ENCODE results near the gene IQSEC3. TPM values are rescaled to one million over a fixed set of nuclear protein-coding genes. Genes with fewer than 3 reads are reported as not detected.
"Not testable (repeated sequence)": the region's sequence is repeated elsewhere in the genome, so short reads cannot be mapped to it uniquely, and the experiment has no call there.

IQSEC3 gene
- total RNA-seq, 1 donor from 2014 or later, result 0.86 TPM

DNA sequence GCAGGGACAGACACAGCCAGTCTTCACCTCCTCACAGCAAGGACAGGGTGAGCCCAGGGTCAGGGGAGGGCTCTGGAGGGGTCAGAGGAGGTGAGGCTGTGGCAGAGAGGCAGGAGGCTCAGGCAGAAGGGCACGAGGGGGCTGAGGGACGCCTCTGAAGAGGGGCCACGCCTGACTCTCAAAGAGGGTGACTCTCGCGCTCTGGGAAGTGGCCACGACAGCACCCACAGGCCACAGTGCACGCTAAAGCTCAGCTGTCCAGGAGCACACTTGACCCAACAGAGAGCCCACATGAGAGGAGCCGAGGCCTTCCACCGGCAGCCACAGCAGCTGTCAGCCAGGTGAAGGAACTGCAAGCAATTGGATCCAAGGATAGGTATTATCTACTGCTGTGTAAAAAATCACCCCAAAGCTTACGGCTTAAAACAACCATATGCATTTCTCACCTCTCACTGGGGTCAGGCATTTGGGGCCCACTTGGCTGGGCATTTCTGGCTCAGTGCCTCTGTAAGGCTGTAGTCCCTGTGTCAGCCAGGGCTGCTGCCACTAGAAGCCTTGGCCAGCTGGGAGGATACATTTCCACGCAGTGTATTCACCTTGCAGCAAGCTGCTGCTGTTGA, 119.5 kb downstream of the IQSEC3 start:
- intact Hi-C loops (cut with DNase I), result no loop called here

DNA sequence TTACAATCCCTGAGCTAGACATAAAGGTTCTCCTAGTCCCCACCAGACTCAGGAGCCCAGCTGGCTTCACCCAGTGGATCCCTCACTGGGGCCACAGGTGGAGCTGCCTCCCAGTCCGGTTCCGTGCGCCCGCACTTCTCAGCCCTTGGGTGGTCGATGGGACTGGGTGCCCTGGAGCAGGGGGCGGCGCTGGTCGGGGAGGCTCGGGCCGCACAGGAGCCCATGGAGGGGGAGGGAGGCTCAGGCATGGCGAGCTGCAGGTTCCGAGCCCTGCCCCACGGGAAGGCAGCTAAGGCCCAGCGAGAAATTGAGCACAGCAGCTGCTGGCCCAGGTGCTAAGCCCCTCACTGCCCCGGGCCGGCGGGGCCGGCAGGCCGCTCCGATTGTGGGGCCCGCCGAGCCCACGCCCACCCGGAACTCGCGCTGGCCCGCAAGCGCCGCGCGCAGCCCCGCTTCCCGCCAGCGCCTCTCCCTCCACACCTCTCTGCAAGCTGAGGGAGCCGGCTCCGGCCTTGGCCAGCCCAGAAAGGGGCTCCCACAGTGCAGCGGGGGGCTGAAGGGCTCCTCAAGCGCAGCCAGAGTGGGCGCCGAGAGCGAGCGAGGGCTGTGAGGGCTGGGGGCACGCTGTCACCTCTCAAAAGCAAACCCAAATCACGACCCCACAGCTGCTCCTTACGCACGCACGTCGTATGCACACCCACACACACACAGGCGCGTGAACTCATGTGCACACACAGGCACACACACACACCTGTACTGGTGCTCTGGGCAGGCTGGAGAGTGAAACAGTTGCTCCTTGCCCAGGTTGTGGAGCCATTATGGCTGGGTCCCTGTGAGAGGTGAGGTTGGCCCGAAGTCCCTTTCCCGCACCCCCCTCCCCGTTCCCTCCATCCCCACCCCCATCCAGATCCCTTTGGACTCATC, 121.7 kb downstream of the IQSEC3 start:
- DNase-seq (ENCODE audit: low spot score); intact Hi-C loops (cut with DNase I): not testable (repeated sequence)

More for the DNA sequence above, 119.5 kb downstream of the IQSEC3 start:
- DNase-seq (ENCODE audit: low spot score), result no peak

DNA sequence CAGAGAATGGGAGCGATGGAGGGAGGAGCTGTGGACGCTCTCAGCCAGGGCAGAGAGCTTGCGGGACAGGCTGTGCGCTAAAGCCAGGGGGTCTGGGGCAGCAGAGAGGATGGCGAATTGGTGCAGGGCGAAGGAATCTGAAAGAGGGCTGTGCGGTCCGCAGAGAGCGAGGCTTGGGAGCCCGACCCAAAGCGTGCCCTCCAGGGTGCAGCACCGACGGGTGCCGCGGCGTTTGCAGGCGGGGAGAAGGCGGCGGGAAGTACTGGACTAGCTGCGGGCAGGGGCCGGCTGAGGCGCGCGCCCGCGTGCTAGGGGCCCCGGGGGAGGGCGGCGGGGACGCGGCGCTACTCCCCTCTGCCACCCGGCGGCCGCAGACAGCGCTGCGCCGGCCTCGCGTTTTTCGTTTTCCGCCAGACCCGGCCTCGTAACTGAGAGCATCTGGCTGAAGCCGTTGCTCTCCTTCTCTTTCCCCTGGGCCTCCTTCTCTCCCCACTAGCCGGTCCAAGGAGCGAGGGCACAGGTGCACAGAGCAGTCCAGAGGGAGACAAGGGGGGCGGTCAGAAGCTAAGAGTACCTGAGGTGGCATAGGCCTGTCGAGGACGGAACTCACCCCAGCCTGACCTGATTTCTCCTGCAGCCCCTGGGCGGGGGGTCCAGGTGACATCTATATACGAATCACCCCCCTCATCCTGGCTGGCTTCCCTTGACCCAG, 122.5 kb downstream of the IQSEC3 start:
- intact Hi-C loops (cut with DNase I), result no loop called here
- no peak for DNase-seq (ENCODE audit: low spot score)

DNA sequence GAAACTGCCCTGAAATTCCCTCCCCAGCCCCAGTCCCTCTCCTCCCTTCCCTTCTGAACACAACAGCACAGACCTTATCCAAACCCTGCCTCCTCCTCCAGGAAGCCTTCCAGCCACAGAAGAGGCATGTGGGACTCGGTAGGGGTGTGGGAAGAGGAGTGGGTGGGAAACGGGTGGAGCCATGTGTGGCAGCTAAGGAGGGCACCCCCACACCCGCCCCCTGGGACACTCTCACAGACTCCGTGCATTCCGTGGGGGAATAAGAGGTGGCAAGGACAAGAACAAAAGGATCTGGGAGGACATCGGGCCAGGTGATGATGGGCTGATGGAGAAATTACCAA, 123.0 kb downstream of the IQSEC3 start:
- intact Hi-C loops (cut with DNase I), result no loop called here
- no peak for DNase-seq (ENCODE audit: low spot score)

DNA sequence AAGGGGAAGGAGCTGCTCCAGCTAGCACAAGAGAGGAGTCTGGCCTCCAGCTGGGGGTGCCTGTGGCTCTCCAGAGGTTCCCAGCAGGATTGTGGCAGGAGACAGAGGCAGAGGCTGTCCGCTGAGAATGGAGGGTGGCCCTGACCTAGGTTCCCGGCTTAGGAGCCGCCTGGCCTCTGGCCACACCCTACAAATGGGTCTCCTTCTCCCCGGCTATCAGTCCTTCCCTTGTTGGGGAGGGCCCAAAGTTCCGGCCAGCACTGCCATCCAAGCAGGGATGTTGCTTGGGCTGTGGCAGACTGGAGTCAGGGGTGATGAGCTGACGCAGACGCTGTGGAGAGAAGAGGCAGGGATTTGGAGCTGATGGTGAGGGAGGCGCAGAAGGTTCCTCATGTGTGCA, 124.3 kb downstream of the IQSEC3 start:
- no peak for DNase-seq (ENCODE audit: low spot score)

DNA sequence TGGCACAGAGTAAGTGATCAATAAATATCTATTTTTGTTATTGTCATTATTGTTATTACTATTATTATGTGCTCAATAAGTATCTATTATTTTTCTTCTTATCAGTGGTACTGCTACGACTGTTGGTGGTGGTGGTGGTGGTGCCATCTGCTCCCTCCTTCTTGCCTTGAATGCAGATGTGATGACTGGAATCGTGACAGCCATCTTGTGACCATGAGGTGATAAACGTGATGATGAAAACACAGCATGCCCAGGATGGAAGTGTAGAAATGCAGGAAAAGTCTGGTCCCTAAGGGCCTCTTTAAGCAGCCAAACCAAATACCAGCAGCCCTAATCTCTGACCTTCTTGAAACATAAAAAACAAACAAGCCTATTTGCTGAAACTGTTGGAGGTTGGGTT, 125.0 kb downstream of the IQSEC3 start:
- no peak for DNase-seq (ENCODE audit: low spot score)
- intact Hi-C loops (cut with DNase I), result no loop called here

More for the DNA sequence above, 124.3 kb downstream of the IQSEC3 start:
- intact Hi-C loops (cut with DNase I), result no loop called here

DNA sequence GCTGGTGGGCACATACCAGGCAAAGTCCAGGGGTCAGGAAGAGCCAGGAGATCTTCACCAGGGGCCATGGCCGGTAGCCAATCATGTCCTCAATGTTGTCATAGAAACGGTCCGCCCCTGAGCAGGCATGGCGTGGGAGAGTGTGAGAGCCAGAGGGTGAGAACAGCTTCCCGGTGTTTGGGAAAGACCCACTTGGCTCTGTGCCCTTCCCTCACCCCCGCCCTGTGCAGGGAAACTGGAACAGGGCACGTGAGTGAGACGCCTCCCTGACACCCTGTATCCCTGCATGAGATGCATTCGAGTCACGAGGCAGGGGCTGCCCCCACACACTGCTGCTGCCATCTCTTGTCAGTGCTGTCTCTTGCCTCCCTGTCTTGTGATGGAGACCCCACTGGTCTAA, 126.7 kb downstream of the IQSEC3 start:
- intact Hi-C loops (cut with DNase I), result no loop called here
- DNase-seq (ENCODE audit: low spot score), result no peak

DNA sequence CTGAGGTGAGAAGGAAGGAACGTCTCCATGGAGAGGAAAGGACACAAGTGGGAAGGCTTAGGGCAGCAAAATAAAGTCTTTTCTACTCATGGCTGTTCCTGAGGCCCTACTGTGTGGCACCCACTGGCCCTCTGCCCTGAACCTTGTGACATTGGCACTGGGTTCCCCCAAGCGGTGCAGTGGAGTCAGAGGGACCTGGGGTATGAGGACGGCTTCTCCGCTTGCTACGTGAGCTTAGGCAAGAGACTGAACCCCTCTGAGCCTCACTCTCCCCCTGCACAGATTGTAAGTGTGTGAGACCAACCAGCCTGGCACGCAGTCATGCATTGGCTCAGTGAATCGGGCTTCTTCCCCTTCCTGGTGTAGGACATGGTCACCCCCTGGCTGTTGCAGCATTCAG, 127.7 kb downstream of the IQSEC3 start:
- DNase-seq (ENCODE audit: low spot score), result no peak
- intact Hi-C loops (cut with DNase I), result no loop called here

DNA sequence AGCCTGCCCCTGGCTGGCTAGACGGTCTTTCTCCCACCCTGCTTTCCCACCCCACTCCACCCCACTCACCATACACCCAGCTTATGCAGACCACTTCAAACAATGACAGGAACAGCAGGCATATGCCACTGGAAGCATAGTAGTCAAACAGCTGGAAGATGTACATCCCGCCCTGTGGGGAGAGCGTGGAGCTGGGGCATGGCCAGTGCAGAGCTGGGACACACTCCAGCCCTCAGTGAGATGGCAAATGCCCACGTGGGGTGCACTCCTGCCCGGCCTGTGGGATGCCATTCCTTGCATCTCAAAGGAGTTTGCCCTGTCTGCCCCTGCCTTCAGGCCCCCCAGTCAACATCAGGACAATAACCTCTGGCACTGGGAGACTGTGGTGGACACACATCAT, 128.6 kb downstream of the IQSEC3 start:
- intact Hi-C loops (cut with DNase I), result no loop called here
- DNase-seq (ENCODE audit: low spot score), result no peak

DNA sequence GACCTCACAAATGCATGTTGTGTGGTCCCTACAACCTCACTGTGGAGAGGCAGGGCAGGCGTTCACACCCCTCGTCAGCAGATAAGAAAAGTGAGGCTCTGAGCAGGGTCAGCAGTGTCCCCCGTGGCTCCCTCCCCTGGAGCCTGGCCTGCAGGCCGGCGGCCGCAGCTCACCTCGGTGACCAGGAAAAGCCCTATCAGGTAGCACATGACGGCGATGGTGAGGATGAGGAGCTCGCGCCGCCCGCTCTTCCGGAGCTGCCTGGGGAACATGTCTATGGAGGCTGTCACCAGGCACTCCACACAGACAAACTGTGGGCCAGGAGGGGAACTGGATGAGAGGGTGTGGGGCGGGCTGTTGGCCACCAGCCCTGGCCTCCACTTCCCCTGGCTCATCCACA, 129.4 kb downstream of the IQSEC3 start:
- DNase-seq (ENCODE audit: low spot score), result no peak
- intact Hi-C loops (cut with DNase I), result no loop called here

DNA sequence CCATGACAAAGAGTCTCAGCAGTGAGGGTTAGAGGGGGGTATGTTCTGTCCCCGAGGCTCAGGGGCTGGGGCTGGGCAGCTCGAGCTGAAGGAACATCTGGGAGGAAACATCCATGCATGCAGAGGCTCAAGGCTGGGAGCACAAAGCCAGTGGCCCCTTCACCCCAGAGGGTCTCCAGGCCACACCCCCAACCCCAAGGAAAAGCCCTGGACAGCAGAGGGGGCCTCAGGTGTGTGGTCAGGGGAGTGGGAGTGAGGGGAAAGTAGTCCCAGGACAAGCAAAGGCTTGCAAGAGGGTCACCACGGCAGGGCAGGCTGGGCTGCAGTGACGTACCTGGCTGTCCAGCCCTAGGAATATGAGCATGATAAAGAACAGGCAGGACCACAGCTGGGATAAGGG, 129.9 kb downstream of the IQSEC3 start:
- intact Hi-C loops (cut with DNase I), result no loop called here

DNA sequence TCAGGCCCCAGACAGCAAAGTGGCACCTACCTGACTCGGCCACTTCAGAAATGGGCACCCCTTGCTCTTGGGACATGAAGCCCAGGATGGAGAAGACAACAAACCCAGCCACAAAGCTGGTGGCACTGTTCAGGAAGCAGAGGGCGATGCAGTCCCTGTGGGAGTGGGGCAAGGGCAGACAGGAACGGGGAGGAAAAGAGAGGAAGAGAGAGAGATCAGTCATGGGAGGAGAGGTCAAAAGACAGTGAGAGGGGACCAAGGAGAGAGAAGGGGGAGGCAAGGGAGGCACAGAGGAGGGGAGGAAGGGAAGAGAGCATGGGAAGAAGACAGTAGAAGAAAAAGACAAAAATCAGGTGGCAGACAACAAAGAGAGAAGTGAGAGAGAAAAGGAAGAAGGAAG, 130.8 kb downstream of the IQSEC3 start:
- intact Hi-C loops (cut with DNase I), result no loop called here
- DNase-seq (ENCODE audit: low spot score), result no peak

More for the DNA sequence above, 129.9 kb downstream of the IQSEC3 start:
- no peak for DNase-seq (ENCODE audit: low spot score)

DNA sequence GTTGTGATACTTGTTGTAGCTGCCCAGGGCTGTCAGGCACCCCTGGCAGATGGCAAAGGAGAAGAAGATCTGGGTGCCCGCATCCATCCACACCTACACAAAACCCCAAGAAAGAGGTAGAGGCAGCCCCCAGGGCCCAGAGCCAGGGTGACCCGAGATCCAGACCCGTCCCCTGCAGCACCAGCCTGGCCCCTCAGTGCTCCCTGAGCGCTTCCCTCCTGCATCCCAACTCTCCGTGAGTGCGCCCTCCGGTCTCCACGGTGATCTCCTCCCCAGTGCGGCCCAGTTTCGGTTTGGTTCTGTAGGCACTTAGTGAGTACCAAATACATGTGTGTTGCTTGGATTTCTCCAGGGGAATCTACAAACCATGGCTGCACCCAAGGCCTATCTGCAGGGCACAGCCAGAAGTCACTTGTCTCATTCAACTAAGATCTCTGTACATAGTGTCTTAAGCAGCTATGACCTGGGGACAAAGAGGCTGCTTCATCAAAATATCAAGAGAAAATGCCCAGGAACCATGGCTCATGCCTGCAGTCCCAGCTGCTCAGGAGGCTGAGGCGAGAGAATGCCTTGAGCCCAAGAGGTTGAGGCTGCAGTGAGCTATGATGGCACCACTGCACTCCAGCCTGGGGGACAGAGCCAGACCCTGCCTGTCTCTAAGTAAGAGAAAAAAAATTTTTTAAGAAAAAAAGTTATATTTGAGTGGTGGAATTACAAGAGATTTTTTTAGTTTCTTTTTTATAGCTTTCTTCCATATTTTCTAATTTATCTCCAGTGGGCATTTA, 131.5 kb downstream of the IQSEC3 start:
- no peak for DNase-seq (ENCODE audit: low spot score)
- intact Hi-C loops (cut with DNase I), result no loop called here

DNA sequence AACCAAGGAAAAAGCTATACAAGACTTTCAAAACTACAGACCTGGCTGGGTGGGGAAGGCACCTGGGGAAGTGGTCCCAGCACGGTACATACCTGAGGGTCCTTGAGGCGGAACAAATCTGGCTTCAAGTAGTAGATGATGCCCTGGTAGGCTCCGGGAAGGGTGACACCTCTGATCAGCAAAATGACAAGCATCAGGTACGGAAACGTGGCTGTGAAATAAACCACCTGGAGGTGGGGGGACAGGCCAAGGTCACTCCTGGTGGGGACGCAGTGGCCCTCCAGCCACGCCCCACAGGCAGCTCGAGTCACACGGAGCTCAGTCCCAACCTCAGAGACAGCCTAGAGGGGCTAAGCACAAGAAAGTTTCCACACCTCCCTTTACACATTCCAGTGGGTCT, 132.1 kb downstream of the IQSEC3 start:
- DNase-seq (ENCODE audit: low spot score), result no peak
- intact Hi-C loops (cut with DNase I), result no loop called here

DNA sequence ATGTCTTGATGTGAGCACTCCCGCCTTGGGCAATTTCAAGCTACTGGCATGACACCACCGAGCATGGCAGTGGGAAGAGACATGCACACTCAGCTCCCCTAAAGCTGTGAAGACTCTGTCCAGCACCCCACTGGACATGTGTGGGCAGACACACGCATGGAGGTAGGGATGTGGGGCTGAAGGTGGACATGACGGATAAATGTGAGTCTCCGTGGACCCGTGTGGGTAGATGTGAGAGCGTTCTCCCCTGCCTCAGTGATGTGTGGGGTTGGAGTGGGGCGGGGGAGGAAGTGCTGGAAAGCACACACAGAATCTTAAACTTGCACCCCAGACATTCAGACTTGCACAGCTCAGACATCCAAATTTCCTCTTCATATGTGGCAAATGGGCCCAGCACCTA, 134.8 kb downstream of the IQSEC3 start:
- intact Hi-C loops (cut with DNase I), result no loop called here
- DNase-seq (ENCODE audit: low spot score), result no peak

DNA sequence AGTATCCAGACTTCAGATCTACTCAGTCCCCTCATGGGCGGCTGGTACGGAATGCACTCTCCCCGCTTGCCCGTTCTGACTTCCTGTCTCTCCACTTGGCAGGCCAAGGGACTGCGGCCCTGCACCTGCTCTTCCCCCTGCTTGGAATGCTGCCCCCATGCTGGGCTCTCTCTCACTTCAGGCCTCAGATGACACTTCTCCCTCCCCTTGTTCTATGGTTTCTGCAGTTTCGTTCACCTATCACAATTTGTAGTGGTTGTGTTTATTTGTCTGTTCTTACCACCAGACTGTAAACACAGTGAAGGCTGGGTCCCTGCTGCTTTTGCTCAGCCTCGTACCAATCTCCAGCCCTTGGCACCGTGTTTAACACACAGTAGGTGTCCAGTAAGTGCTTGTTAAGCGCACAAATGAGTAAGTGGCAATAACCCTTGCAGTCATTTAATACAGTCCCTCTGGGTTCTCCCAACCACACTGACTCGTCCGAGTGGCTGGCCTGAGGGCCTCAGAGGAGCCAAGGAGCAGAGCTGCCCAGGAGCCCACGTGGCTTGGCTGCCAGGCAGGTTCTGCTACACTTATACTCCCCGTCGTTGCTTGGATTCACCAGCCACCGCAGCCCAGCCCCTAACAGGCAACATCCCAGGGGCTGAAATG, 135.6 kb downstream of the IQSEC3 start:
- no peak for DNase-seq (ENCODE audit: low spot score)
- intact Hi-C loops (cut with DNase I), result no loop called here

DNA sequence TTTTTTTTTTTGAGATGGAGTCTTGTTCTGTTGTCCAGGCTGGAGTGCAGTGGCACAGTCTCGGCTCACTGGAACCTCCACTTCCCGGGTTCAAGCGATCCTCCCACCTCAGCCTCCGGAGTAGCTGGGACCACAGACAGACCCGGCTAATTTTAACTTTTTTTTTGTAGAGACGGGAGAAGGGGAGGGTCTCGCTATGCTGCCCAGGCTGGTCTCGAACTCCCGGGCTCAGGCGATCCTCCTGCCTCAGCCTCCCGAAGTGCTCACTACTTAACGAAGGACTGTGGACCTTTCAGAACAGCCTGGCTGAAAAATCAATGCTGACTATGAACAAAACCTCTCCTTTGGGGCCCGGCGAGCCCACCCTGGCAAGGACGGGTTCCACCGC, 136.5 kb downstream of the IQSEC3 start:
- no peak for DNase-seq (ENCODE audit: low spot score)
- intact Hi-C loops (cut with DNase I), result no loop called here

DNA sequence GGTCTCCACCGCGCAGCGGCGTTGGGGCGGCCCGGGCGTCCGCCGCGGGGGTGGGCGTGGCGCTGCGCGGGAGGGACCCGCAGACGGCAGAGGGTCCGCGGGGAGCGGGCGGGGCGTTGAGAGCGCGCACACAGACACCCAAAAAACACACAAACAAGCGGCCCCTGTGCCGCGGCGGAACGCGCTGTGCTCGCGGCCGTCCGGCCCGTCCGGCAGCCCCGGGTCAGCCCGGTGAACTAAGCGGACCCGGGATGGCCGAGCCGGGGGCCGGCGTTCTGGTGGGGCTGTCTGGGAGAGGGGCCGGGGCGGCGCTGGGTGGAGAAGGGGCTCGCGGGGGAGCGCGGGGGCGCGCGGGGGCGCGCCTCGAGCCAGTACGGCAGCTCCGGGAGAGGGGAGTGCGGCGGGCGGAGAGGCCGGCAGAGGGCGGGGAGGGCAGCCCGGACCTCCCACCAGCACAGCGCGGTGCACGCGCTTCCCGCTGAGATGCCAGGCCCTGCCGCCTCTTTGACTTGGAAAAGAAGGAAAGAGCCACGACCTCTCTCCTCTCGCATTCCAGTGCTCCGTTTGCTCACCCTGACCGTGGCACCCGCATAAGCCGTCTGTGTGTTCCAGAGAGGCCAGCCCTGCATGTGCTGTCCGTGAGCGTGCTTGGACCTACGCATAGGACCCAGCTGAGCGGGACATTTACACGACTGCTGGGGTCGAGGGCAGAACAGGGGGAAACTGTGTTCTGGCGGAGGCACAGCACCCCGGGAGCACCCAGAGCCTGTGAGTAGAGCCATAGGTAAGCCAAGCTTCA, 137.1 kb downstream of the IQSEC3 start:
- no peak for DNase-seq (ENCODE audit: low spot score)
- intact Hi-C loops (cut with DNase I), result no loop called here

DNA sequence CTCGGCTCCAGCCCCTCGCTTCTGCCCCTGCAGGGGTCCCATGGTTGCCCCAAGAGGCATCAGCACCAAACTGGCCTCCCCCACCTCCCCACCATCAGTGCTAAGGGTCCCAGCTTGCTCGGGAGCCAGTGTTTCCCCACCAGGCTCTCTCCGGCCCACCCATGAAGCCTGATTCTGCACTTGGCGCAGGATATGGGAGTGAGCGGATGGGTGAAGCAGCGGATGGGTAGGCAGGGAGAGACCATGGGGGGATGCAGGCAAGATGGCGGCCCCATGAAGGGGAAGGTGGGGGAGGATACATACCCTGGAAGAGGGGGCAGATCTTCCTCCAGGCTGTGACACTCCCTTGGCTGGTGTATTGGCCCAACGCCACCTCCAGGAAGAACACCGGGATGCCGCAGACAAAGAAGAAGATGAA, 137.7 kb downstream of the IQSEC3 start:
- DNase-seq (ENCODE audit: low spot score), result no peak
- intact Hi-C loops (cut with DNase I), result no loop called here

All from cardiac septum (tissue), 1 donor.